LoVo (cell line): Measurements from ENCODE around the gene PAFAH1B1.

Experiments
- DNase-seq: peaks from one replicate; pipeline ENCODE4 v3.0.0-alpha.2; 2016; ENCODE audit warnings: low spot score

PAFAH1B1 gene

DNA sequence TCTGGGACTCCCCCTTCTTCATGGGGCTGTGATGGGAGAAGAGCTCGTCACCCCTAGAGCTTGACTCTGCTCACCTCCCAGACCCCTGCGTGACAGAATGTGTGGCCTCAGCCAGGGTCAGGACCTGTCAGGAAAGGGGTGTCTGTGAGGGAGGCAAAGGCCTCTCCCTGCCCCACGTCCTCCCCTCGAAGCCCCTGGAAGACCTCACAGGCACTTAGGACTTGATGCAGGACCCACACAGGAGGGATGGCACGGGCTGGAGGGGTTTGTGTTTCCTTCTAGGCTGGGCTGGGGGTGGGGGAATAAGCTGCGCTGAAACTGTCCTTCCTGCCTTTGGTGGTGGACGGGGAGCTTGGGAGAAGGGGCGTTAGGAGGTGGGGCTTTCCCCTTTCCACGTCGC is 129.2 kb downstream of the PAFAH1B1 start:
- DNase-seq = no peak

DNA sequence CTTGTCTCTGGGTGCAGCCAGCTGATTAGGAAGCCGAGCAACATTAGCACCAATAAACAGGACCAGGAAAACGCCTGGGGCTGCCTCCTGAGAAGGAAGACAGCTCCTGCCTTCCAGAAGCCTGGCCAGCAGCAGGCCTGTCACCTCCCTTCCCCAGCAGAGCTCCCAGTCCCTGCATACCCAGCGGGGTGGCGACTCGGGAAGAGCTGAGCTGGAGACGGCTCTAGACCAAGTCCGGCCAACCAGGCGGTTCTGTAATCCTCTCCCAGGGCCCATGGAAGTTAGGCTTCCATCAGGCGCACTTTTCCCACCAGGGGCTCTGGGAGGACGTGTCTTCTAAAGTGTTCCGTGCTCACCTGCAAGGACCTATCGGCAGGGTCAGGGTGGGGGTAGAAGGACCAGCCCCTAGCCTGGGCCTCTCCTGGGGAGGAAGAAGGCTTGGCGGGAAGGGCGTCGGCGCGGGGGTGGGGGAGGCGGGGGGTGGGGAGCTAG is 130.1 kb downstream of the PAFAH1B1 start:
- peak; percentile 40 for DNase-seq

DNA sequence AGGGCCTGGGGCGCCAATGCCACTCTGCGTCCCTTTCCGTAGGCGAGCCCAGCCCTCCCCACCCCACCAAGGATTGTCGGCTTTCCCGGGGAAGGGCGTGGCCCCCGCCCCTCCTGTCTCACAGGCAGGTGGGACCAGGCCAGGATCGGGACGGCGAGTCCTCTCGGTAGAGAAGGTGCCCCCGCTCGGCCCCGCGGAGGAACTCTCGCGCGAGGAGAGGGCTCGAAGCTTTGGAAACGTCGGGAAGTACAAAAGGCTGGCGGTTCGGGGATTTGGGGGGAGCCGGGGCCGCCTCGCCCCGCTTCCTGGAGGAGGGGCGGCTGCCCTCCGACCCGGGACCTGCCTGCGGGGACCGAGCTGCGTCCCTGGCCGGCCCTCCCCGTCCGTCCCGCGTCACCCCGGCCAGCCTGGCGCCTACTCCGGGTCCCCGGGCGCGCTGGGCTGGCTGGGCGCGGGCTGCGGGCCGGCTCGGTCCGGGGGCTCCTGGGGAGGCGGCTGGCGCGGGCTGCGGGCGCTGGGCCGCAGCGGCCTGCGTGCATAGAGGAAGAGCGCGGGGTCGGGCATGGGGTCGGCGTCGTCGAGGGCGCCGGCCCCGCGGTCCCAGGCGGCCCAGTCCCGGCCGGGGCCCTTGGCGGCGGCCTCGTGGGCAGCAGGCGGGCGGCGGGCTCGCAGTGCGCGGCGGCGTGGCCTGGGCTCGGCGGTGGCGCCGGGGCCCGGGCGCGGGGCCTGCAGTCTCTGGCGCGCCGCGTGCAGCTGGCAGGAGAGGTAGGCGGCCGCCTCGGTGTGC is 130.7 kb downstream of the PAFAH1B1 start:
- peak; percentile 65 for DNase-seq

DNA sequence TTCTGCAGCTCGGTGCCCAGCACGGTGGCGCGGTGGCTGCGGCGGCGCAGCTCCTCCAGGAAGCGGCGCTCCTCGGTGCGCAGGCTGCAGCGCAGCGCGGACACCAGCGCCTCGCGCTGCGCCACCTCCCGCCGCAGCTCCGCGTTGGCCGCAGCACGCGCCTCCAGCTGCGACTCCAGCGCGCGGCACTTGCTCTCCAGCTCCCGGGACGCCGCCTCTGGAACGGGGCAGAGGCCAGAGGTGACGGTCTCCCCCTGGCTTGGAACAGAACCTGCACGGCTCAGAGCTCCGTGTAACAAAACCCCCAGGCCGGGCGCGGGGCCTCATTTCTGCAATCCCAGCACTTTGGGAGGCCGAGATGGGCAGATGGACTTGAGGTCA is 131.3 kb downstream of the PAFAH1B1 start:
- peak; percentile 62 for DNase-seq

DNA sequence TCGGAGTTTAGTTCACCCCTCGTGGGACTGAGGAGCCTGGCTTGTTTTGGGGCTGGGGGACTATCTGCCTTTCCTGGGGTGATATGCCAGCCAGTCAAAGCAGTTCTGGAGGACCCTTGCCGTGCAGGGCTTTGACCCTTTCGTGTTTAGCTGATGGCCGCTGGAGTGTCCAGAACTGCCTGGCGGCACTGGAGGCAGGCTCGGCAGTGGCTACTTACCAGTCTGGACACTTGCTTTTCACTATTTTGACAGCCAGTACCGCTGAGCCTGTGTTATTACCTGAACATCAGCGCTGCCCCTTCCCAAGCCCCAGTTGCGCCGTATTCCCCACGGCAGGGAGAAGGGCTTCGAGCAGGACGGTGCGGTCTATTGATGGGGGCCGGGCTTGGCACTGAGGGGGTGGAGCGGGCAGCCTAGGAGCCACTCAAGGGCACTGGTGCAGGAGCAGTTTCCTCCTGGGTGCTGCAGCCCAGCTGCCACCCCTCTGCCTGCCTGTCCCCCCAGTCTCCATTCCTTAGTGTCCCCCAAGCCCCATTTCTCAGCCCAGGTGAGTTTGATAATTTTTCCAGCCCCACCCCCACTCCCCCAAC is 137.4 kb downstream of the PAFAH1B1 start:
- no peak for DNase-seq

DNA sequence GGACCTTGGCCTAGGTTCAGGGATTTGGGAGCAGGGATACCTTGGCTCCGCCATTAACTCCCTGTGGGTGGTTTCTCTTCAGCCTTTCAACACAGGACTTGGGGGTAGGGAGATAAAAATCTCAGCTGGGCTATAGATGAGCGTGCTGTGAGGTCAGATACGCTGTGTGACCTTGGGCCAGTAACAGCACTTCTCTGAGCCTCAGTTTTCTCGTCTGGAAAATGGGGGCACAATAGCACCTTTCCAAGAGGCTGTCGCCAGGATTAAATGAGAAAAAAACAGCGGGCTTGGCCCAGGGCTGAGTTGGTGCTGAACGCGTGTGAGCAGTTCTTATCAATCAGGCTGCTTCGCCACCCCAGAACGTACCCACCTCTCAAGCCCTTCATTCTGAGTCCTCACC is 138.4 kb downstream of the PAFAH1B1 start:
- no peak for DNase-seq

DNA sequence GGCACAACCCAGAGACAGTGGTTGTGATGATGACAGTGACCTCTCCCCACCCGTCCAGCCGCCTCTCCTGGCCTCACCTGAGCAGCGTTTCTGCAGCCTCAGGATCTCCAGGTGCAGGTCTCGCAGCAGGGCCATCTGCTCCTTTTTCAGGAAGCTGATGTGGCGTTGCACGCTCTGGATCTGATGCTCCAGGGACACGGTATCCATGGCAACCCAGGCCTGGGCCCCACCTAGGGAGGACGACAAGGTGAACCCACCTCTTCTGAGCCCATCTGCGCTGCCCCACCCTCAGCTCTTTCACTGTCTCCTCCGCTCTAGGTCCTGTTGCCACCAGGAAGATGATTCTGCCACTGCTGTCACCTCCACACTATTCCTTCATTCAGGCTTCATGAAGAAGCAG is 141.5 kb downstream of the PAFAH1B1 start:
- DNase-seq = no peak
